ENCODE data around the gene VASN.
"Not testable (repeated sequence)": the region's sequence is repeated elsewhere in the genome, so short reads cannot be mapped to it uniquely, and the experiment has no call there.

Gene VASN

GRCh38 chr16:4386951-4387565, 15.4 kb downstream of the VASN start:
- no peak for DNase-seq

DNA sequence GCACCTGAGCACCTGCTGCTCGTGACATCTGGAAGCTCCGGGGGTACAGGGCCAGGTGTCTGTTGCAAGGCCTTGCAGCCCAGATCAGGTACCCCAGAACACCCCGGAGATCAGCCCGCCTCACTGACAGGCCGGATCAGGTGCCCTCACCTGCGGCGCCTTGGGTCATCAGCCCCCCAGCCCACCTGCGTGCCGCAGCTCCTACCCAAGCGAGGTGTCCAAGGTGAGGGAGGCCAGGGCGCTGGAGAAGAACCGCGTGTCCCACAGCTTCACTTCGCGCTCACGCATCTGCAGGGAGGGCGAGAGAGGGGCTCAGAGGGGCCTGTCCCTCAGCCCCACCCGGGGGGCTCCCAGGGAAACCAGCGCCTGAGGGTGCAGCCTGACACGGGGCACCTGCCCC, 16.1 kb downstream of the VASN start:
- DNase-seq, result no peak

DNA sequence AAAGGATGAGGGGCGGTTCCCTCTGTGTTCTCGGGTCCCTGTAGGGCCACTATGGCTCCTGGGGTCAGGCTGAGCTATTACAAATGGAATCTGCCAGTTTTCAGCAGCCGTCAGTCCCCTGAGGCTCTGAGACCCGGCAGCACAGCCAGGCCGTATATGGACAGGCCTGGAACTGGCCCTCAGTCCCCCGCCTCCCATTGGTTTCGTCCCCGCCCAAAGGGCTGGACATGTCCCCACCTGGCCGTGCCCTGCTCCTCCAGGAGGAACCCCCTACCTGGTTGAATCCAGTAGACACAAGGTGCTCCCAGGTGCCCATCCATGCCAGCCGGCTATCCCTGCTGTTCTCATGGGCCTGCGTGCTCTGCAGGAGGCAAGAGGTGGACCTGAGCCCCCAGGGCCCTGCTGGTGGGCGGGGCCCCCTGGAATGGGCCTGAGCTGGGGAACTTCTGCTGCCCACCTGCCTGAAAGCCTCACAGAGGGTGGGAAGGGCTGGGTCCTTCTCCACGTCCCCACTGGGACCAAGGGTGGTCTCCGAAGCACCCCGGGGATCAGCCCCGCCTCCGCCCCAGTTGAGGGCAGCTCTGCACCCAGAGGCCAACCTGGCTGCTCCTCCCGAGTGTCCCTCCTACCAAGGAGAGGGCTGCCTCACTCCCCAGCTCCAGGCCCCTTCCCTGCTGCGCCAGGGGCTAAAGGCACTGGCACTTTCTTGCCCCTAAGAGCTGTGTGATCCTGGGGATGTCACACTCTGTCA, 16.8 kb downstream of the VASN start:
- no peak for DNase-seq

GRCh38 chr16:4389051-4389955, 17.7 kb downstream of the VASN start:
- DNase-seq, result no peak

- DNase-seq, result no peak
Observed at GRCh38 chr16:4390266-4391260, 18.9 kb downstream of the VASN start.

DNA sequence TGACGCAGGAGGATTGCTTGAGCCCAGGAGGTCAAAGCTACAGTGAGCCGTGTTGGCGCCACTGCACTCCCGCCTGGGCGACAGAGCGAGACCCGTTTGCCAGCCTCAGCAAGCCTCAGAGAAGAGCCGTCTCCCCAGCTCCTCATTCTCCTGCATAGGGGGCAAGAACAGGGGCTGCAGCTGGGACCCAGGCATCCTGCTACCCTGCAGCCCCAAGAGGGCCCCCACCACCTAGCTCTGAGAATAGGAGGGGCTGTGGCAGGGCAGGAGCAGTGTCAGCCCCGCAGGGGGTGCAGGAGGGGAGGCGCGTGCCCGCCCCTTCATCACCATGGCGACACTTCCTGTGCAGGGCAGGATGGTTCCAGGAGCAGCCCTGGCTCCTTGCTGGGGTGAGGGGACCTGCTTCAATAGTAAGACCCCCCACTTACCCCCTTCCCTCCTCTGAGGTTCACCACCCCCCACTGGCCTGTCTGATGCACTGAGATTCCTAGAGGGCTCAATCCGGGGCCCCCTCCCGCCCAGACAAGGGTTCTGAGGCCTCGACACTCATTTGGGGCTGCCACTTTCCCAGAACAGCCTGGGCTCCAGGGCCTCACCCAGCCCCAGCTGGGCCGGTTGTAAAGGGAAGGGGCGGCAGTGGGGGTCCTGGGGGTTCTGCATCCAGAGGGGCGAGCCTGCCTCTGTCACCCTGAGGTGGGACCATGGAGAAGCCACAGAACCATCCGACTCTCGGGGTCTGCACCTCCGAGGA, 20.2 kb downstream of the VASN start:
- DNase-seq, result no peak

GRCh38 chr16:4392382-4393239, 21.0 kb downstream of the VASN start:
- DNase-seq, result no peak

GRCh38 chr16:4393240-4393600, 21.6 kb downstream of the VASN start:
- DNase-seq, result no peak

GRCh38 chr16:4393850-4394249, 22.2 kb downstream of the VASN start:
- not testable (repeated sequence) for DNase-seq

DNA sequence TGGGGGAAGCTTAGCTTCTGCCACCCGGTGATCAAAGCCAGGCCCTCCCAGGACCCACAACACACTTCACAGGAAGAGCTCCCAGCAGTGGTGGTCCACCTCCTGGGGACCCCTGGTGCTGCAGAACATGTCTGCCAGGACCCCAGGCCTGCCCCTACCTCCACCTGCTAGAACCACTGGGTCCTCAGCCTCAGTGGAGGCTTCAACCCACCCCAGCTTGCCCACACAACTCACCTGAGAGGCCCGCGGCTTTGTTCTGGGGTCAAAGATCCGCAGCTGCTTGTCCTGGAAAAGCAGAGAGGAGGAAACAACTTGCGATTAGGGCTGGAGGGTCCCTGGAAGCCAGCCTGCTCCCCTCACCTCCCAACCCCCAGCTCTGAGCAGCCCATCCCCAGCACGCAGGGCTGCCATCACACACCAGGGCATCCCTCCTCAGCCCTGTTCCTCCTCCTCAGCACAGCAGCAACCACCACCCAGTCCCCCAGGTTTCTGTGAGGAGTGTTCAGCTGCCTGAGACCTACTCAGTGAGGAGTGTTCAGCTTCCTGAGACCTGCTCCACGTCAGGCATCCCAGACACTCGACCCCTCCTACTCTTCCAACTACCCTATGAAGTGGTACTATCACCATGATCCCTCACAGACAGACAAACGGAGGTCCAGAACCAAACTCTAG, 23.5 kb downstream of the VASN start:
- no peak for DNase-seq

DNA sequence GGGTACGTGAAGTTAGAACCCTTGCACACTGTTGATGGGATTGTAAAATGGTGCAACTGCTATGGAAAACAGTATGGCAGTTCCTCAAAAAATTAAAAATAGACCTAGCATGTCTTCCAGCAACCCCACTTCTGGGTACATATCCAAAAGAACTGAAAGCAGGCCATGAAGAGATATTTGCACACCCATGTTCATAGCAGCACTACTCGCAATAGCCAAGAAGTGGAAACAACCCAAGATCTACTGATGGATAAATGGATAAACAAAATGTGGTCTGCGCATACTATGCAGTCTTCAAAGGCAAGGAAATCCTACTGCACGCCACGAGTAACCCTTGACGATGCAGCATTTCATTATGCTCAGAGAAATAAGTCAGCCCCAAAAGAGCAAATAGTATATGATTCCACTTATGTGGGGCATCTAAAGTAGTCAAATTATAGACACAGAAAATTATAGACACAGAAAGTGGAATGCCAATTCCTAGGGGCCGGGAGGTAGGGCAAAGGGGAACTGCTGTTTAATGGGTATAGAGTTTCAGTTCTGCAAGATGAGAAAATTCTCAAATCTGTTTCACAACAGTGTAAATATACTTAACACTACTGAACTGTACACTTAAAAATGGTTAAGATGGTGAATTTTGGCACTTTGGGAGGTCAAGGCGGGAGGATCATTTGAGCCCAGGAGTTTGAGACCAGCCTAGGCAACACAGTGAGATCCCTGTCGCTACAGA, 27.5 kb downstream of the VASN start:
- no peak for DNase-seq

- no peak for DNase-seq
Observed at GRCh38 chr16:4401094-4401501, 29.4 kb downstream of the VASN start.

- no peak for DNase-seq
Observed at GRCh38 chr16:4401510-4401909, 29.9 kb downstream of the VASN start.

- DNase-seq, result no peak
Observed at GRCh38 chr16:4402439-4403132, 30.9 kb downstream of the VASN start.

GRCh38 chr16:4403133-4403949, 31.7 kb downstream of the VASN start:
- DNase-seq, result no peak

DNA sequence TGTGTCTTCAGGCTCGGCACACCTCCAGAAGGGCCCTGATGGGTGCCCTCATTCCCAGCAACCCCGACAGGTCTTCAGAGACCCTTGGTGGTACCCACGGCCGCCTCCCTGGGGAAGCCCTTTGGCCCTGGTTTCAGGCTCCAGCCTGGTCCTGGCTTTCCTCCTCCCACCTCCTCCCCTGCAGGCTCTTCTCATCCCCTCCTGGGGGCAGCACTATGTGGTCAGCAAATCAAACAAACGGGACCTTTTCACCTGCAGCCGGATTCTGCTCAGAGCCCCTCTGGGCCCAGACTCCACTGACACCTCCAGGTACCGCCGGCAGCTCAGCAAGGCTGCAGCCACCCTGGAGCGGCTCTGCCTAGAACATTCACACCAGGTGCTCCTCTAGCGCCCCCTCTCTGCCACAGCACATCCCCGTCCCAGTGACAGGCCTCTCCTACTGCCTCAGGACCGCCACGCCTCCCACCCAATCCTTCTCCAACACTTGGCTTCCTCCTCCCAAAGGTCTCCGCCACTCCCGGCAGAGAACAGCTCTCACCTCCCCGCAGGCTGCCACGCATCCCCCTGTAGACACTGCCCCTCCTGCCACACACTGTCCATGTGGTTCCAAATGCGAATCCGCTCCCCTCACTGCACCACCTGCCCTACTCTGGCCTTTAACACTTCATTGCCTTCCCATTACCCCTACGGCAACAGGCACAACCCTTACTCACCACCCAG, 32.8 kb downstream of the VASN start:
- no peak for DNase-seq
